ENCODE results near the gene B3GALT6.
"Not testable (repeated sequence)": the region's sequence is repeated elsewhere in the genome, so short reads cannot be mapped to it uniquely, and the experiment has no call there.

The B3GALT6 gene

DNA sequence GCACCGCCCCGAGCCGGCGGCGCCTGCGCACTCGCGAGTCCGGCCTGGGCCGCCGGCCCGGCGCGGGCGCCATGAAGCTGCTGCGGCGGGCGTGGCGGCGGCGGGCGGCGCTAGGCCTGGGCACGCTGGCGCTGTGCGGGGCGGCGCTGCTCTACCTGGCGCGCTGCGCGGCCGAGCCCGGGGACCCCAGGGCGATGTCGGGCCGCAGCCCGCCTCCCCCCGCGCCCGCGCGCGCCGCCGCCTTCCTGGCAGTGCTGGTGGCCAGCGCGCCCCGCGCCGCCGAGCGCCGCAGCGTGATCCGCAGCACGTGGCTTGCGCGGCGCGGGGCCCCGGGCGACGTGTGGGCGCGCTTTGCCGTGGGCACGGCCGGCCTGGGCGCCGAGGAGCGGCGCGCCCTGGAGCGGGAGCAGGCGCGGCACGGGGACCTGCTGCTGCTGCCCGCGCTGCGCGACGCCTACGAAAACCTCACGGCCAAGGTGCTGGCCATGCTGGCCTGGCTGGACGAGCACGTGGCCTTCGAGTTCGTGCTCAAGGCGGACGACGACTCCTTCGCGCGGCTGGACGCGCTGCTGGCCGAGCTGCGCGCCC, at the start of gene B3GALT6:
Gene B3GALT6, plus strand, starts transcription at position 30 of the 588 bp plus-strand sequence. Its CDS starts 42 bp downstream, at position 72.
- peaks cover 11% of the 10 kb centered on the region for H3K36me3 Mint-ChIP-seq (ENCODE audit: insufficient read depth)
- H3K27ac Mint-ChIP-seq (ENCODE audit: low read depth) = peak within 1 kb of the TSS; percentile 76
- H3K4me1 Mint-ChIP-seq = peaks cover 31% of the 10 kb centered on the region
- H3K4me3 Mint-ChIP-seq = peak within 1 kb of the TSS; percentile 87
- ATAC-seq (replicated peaks; ENCODE audit: extremely low read depth, poor library complexity, severe bottlenecking) (no peak), DNase-seq (ENCODE audit: low spot score in 2 of 2) (no peak)
- H3K27me3 Mint-ChIP-seq = no peaks in the 10 kb centered on the region
- H3K9me3 Mint-ChIP-seq = no peaks in the 10 kb centered on the region

DNA sequence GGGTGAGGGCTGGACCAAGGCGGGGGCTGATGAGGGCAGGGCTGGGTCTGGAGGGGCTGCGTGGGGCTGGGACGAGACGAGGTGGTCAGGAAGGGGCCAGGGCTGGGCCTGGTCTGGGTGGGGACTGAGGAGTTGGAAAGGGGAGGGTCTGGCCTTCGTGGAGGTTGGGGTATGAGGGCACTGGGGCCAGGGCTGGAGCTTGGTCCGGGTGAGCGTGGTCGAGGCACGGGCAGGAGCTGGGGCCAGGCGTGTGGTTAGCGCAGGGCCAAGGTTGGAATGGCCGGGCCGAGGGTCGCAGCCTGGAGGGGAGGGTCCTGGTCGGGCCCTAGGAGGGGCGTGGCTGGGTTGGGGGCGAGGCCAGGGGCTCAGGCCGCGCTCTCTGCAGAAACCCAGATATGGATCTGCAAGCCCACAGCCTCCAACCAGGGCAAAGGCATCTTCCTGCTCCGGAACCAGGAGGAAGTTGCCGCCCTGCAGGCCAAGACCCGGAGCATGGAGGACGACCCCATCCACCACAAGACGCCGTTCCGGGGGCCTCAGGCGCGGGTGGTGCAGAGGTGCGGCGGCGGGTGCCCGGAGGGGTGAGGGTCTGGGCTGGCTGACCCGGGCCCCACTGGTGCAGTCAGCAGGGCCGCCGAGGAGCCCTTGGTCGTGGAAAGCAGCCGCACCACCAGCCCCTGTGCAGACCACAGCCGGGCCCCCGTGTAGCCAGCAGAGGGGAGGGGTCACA, 49.4 kb upstream of the B3GALT6 start:
- peaks cover 26% of the 10 kb centered on the region for H3K27me3 Mint-ChIP-seq
- DNase-seq (ENCODE audit: low spot score in 2 of 2) (no peak), ATAC-seq (replicated peaks; ENCODE audit: extremely low read depth, poor library complexity, severe bottlenecking) (no peak)
- no peaks in the 10 kb centered on the region for H3K36me3 Mint-ChIP-seq (ENCODE audit: insufficient read depth)
- H3K27ac Mint-ChIP-seq (ENCODE audit: low read depth) = no peak overlapping the region
- no peaks in the 10 kb centered on the region for H3K4me1 Mint-ChIP-seq
- no peak overlapping the region for H3K4me3 Mint-ChIP-seq
- H3K9me3 Mint-ChIP-seq = no peaks in the 10 kb centered on the region

DNA sequence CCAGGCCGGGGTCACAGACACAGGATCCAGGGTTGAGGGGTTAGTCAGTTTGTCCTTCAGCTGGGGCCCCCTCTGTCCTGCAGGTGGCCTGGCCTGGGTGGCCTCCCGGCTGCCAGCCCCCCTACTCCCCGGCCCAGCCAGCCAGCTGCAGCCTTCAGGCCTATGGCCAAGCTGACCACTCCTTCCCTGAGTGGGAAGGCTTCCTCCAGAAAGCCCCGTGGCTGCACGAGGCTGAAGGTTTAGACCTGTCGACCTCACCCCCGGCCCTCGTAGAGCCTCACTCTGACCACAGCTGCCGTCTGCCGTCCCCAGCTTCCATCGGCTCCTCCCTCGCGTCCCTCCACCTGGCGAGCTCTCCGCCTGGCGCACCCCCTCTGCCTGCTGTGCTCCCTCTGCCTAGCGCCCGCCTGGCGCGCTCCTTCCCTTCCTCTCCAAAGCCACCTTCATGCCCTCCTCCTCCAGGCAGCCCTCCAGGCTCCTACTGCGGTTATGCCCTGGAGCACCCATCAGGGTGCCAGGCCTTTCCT, 48.8 kb upstream of the B3GALT6 start:
- peaks cover 26% of the 10 kb centered on the region for H3K27me3 Mint-ChIP-seq
- ATAC-seq (replicated peaks; ENCODE audit: extremely low read depth, poor library complexity, severe bottlenecking) = no peak
- no peaks in the 10 kb centered on the region for H3K36me3 Mint-ChIP-seq (ENCODE audit: insufficient read depth)
- H3K4me3 Mint-ChIP-seq = no peak overlapping the region
- H3K27ac Mint-ChIP-seq (ENCODE audit: low read depth) = no peak overlapping the region
- DNase-seq (ENCODE audit: low spot score in 2 of 2) = no peak
- no peaks in the 10 kb centered on the region for H3K9me3 Mint-ChIP-seq
- H3K4me1 Mint-ChIP-seq = no peaks in the 10 kb centered on the region

DNA sequence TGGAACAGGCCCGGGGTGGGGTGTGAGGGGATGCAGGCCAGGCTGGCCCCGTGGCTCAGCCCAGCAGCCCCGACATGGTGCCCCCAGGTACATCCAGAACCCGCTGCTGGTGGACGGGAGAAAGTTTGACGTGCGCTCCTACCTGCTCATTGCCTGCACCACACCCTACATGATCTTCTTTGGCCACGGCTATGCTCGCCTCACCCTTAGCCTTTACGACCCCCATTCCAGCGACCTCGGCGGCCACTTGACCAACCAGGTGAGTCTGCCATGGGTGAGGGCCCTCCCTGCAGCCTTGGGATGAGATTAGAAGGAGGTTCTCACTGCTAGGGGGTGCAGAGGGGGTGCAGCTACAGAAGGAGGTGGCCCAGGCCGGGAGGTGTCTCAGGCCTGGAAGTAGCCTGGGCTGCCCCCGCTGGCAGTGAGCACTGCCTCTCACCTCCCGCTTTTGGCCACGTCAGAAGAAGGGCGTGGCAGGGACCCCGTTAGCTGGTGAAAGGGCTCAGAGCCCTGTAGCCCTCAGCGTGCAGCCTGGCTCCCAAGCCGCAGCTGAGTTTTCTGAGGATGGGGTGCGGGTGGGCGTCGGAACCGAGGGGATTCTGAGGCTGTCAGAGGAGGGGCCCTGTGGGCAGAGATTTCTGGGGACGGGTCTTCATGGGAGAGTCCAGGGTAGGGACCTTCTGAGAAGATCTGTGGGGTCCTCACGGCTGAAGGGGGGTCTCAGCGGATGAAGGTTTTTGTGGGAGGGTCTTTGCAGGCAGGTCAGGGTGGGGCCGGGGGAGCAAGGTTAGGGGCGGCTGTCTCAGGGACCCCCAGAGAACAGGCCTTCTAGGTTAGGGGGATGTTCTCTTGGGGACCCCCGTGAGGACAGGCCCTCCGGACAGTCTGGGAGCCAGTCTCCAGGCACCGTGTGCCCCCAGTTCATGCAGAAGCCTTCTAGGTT, 47.9 kb upstream of the B3GALT6 start:
- no peak overlapping the region for H3K27ac Mint-ChIP-seq (ENCODE audit: low read depth)
- H3K4me1 Mint-ChIP-seq = no peaks in the 10 kb centered on the region
- no peaks in the 10 kb centered on the region for H3K9me3 Mint-ChIP-seq
- H3K36me3 Mint-ChIP-seq (ENCODE audit: insufficient read depth) = no peaks in the 10 kb centered on the region
- H3K27me3 Mint-ChIP-seq = peaks cover 26% of the 10 kb centered on the region
- no peak for ATAC-seq (replicated peaks; ENCODE audit: extremely low read depth, poor library complexity, severe bottlenecking)
- H3K4me3 Mint-ChIP-seq = no peak overlapping the region
- DNase-seq (ENCODE audit: low spot score in 2 of 2) = no peak

DNA sequence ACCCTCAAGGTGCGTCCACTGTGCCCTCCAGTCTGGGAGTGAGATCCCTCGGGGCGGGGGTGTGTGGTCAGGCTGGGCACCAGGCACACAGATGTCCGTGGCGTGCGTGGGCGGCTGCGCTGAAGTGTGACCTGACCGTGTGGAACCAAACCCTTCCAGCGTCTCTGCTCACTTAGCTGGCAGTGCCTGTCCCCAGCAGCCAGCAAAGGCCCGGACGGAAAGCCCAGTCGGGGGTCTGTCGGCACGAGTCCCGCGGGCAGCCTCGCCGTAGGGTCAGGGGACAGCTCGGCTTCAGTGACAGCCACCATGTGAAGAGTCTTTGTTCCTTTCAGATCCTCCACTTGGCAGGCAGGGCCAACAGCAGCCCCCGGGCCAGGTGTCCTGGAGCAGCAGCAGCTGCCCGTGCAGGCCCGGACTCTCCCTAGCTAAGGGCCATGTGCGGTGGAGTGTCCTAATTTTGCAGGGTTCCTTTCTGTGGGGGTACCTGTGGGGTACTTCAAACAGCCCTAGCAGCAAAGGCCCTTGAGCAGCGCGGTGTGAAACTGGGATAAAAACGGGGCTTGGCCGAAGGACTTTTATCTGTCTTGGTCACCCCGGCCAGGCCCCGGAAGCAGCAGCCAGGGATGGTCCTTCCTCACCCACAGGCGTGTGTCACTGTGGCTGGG, 46.8 kb upstream of the B3GALT6 start:
- no peak overlapping the region for H3K4me3 Mint-ChIP-seq
- H3K27ac Mint-ChIP-seq (ENCODE audit: low read depth) = peak overlapping the region; percentile 44
- no peak for ATAC-seq (replicated peaks; ENCODE audit: extremely low read depth, poor library complexity, severe bottlenecking)
- DNase-seq (ENCODE audit: low spot score in 2 of 2) = no peak
- peaks cover under 1% of the 10 kb centered on the region for H3K36me3 Mint-ChIP-seq (ENCODE audit: insufficient read depth)
- peaks cover 26% of the 10 kb centered on the region for H3K27me3 Mint-ChIP-seq
- H3K4me1 Mint-ChIP-seq = no peaks in the 10 kb centered on the region
- no peaks in the 10 kb centered on the region for H3K9me3 Mint-ChIP-seq

DNA sequence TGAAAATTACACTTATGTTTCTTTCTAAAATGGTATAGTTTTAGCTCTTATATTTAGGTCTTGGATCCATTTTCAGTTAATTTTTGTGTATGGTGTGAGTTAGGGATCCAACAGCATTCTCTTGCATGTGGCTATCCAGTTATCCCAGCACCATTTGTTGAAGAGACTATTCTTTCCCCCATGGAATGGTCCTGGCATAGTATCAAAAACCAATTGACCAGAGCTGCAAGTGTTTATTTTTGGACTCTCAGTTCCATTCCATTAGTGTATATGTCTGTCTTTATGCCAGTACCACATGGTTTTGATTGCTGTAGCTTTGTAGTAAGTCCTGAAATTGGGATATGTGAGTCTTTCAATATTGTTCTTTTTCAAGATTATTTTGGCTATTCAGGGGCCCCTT, 44.1 kb upstream of the B3GALT6 start:
- H3K27me3 Mint-ChIP-seq = peaks cover 10% of the 10 kb centered on the region
- peaks cover 1% of the 10 kb centered on the region for H3K36me3 Mint-ChIP-seq (ENCODE audit: insufficient read depth)
- H3K9me3 Mint-ChIP-seq = peaks cover 6% of the 10 kb centered on the region
- no peak overlapping the region for H3K27ac Mint-ChIP-seq (ENCODE audit: low read depth)
- no peak overlapping the region for H3K4me3 Mint-ChIP-seq
- H3K4me1 Mint-ChIP-seq = no peaks in the 10 kb centered on the region
- ATAC-seq (replicated peaks; ENCODE audit: extremely low read depth, poor library complexity, severe bottlenecking) (no peak), DNase-seq (ENCODE audit: low spot score in 2 of 2) (no peak)

DNA sequence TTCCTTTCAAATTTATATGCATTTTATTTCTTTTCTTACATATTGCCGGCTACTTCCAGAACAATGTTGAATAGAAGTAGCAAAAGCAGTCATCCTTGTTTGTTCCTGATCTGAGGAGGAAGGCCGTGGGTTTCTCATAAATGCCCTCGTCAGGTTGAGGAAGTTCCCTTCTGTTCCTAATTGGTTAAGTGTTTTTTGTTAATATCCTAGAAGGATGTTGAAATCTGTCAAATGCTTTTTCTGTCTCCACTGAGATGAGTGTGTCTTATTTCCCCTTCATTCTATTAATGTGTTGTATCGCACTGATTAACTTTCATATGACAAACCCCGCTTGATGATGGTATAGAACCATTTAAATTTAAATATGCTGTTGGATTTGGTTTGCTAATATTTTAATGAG, 42.9 kb upstream of the B3GALT6 start:
- H3K4me3 Mint-ChIP-seq = no peak overlapping the region
- no peaks in the 10 kb centered on the region for H3K4me1 Mint-ChIP-seq
- H3K27ac Mint-ChIP-seq (ENCODE audit: low read depth) = no peak overlapping the region
- H3K9me3 Mint-ChIP-seq = peaks cover 6% of the 10 kb centered on the region
- ATAC-seq (replicated peaks; ENCODE audit: extremely low read depth, poor library complexity, severe bottlenecking) (no peak), DNase-seq (ENCODE audit: low spot score in 2 of 2) (no peak)
- H3K36me3 Mint-ChIP-seq (ENCODE audit: insufficient read depth) = peaks cover 1% of the 10 kb centered on the region
- H3K27me3 Mint-ChIP-seq = no peaks in the 10 kb centered on the region

DNA sequence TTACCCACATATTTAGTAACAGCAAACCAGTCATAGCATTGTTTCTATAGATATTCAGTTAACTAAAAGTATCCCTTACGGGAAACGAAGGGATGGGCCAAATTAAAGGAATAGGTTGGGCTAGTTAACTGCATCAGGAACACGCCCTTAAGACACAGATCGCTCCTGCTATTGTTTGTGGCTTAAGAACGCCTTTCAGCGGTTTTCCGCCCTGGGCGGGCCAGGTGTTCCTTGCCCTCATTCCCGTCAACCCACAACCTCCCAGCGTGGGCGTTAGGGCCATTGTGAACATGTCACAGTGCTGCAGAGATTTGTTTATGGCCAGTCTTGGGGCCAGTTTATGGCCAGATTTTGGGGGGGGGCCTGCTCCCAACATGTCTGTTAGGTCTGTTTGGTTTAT, 40.3 kb upstream of the B3GALT6 start:
- no peak for ATAC-seq (replicated peaks; ENCODE audit: extremely low read depth, poor library complexity, severe bottlenecking)
- H3K4me1 Mint-ChIP-seq = no peaks in the 10 kb centered on the region

DNA sequence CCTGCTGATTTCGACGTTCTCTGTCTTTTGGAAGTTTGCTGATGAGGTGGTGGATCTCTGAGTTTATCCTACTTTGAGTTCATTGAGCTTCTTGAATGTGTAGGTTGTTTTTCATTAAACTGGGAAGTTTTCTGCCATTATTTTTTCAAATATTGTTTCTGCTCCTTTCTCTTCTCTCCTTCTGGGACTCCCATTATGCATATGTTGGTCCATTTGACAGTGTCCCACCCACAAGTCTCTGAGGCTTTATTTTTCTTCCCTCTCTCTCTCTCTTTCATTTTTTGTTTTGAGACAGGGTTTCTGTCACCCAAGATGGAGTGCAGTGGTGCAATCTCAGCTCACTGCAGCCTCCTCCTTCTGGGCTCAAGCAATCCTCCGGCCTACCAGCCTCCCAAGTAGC, 37.3 kb upstream of the B3GALT6 start:
- no peak overlapping the region for H3K4me3 Mint-ChIP-seq

More for the DNA sequence above, 40.3 kb upstream of the B3GALT6 start:
- DNase-seq (ENCODE audit: low spot score in 2 of 2) = no peak
- H3K4me3 Mint-ChIP-seq = no peak overlapping the region
- peaks cover 1% of the 10 kb centered on the region for H3K36me3 Mint-ChIP-seq (ENCODE audit: insufficient read depth)
- H3K27me3 Mint-ChIP-seq = no peaks in the 10 kb centered on the region
- no peak overlapping the region for H3K27ac Mint-ChIP-seq (ENCODE audit: low read depth)
- H3K9me3 Mint-ChIP-seq = peaks cover 16% of the 10 kb centered on the region

DNA sequence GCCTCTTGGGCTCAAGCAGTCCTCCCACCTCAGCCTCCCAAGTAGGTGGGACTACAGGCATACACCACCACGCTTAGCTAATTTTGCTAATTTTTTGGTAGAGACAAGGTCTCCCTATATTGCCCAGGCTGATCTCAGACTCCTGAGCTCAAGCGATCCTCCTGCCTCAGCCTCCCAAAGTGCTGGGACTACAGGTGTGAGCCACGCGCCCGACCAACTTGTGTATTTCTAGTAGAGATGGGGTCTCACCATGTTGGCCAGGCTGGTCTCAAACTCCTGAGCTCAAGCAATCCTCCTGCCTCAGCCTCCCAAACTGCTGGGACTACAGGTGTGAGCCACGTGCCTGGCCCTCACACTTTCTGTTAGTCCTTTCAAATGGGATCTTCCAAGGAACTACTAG, 36.3 kb upstream of the B3GALT6 start:
- not testable (repeated sequence) for H3K4me3 Mint-ChIP-seq; ATAC-seq (replicated peaks; ENCODE audit: extremely low read depth, poor library complexity, severe bottlenecking); H3K4me1 Mint-ChIP-seq; H3K27me3 Mint-ChIP-seq; DNase-seq (ENCODE audit: low spot score in 2 of 2); H3K36me3 Mint-ChIP-seq (ENCODE audit: insufficient read depth); H3K27ac Mint-ChIP-seq (ENCODE audit: low read depth)
- peaks cover 16% of the 10 kb centered on the region for H3K9me3 Mint-ChIP-seq

More for the DNA sequence above, 37.3 kb upstream of the B3GALT6 start:
- ATAC-seq (replicated peaks; ENCODE audit: extremely low read depth, poor library complexity, severe bottlenecking) (no peak), DNase-seq (ENCODE audit: low spot score in 2 of 2) (no peak)
- no peaks in the 10 kb centered on the region for H3K27me3 Mint-ChIP-seq
- H3K36me3 Mint-ChIP-seq (ENCODE audit: insufficient read depth) = peaks cover 1% of the 10 kb centered on the region
- peak overlapping the region; percentile 66 for H3K27ac Mint-ChIP-seq (ENCODE audit: low read depth)
- H3K4me1 Mint-ChIP-seq = no peaks in the 10 kb centered on the region
- peaks cover 16% of the 10 kb centered on the region for H3K9me3 Mint-ChIP-seq

DNA sequence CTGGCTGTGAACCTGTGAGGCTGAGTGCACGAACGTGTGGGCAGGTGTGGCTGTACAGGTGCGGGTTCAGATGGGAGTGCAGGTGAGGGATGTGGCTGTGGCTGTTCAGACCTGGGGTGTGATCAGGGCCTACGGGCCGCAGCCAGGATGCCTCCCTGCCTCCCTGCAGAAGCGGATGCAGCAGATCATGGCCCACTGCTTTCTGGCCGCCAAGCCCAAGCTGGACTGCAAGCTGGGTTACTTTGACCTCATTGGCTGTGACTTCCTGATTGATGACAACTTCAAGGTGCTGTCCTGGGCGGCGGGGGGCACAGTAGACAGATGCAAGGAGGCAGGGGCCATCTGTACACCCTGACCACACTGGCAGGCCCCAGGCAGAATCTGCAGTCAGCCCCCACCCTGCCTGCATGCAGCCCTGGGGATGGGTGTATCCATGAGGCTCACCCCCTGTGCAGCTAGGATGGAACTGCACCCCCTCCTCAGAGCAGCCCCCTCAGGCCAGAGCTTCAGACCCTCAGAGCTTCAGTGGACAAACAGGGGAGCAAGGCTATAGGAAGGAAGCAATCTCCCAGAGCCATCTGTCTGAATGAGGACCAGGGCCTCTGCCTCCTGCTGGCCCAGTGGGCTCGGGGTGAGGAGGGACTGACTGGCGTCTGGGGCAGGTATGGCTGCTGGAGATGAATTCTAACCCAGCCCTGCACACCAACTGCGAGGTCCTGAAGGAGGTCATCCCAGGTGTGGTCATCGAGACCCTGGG, 35.4 kb upstream of the B3GALT6 start:
- DNase-seq (ENCODE audit: low spot score in 2 of 2) = no peak
- ATAC-seq (replicated peaks; ENCODE audit: extremely low read depth, poor library complexity, severe bottlenecking) = no peak
- H3K4me1 Mint-ChIP-seq = no peaks in the 10 kb centered on the region
- H3K9me3 Mint-ChIP-seq = peaks cover 16% of the 10 kb centered on the region
- no peak overlapping the region for H3K27ac Mint-ChIP-seq (ENCODE audit: low read depth)
- no peak overlapping the region for H3K4me3 Mint-ChIP-seq
- H3K36me3 Mint-ChIP-seq (ENCODE audit: insufficient read depth) = no peaks in the 10 kb centered on the region
- H3K27me3 Mint-ChIP-seq = no peaks in the 10 kb centered on the region

DNA sequence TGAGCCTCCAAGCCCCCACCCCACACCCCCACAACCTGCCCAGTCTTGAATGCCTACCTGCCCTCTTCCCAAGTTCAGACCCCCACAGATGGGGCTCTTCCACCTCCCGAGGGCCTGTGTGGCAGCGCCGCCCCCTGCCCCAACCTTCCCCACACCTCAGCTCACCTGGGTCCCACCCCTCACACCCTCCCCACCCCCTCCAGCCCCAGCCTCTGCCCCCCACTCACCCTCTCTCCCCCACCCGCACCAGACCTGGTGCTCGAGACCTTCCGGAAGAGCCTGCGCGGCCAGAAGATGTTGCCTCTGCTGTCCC, 34.9 kb upstream of the B3GALT6 start:
- Mint-ChIP-seq H3K4me3 (no peak overlapping the region), H3K4me1 (no peaks in the 10 kb centered on the region), H3K36me3 (ENCODE audit: insufficient read depth) (no peaks in the 10 kb centered on the region), H3K27me3 (no peaks in the 10 kb centered on the region), H3K9me3 (peaks cover 11% of the 10 kb centered on the region), H3K27ac (ENCODE audit: low read depth) (no peak overlapping the region)
- DNase-seq (ENCODE audit: low spot score in 2 of 2) = no peak
- ATAC-seq (replicated peaks; ENCODE audit: extremely low read depth, poor library complexity, severe bottlenecking) = no peak

Data from central memory CD8-positive, alpha-beta T cell (primary cell).